K562 (cell line): Measurements from ENCODE around the gene DCAF17. TPM values are rescaled to one million over a fixed set of nuclear protein-coding genes. Genes with fewer than 3 reads are reported as not detected.

ENCODE experiments used
- ARID1B ChIP-seq: fragments of 450-650 bp; IDR thresholded peaks from 2 replicates; pipeline ENCODE4 v1.6.1; 2016; ENCODE audit warnings: antibody characterized with exemption, mild to moderate bottlenecking, inconsistent platforms
- BRF1 ChIP-seq: IDR thresholded peaks from 3 replicates; pipeline ENCODE4 v1.6.1; 2011; ENCODE audit warnings: borderline replicate concordance, mild to moderate bottlenecking; ENCODE audit not compliant: insufficient read length; ENCODE audit errors: extremely low read depth
- CBFA2T3 ChIP-seq: fragments of 450-650 bp; IDR thresholded peaks from 2 replicates; pipeline ENCODE4 v1.6.1; 2017
- EP400 ChIP-seq: fragments of 450-650 bp; IDR thresholded peaks from 2 replicates; pipeline ENCODE4 v1.6.1; 2017; ENCODE audit warnings: antibody characterized with exemption, mild to moderate bottlenecking, moderate library complexity
- FOXP1 ChIP-seq: sonication (generic); formaldehyde crosslinking; IDR thresholded peaks from 2 replicates; pipeline ENCODE4 v1.8.0; 2022; ENCODE audit warnings: mild to moderate bottlenecking, missing genetic modification reagents
- HDAC6 ChIP-seq: IDR thresholded peaks from 2 replicates; pipeline ENCODE4 v1.6.1; 2012; ENCODE audit warnings: low read depth, mild to moderate bottlenecking, control low read depth, inconsistent platforms, low read length, moderate library complexity
- HMG20B ChIP-seq: fragments of 250-450 bp; sonication (Bioruptor Pico); IDR thresholded peaks from 2 replicates; pipeline ENCODE4 v1.5.0; 2021; ENCODE audit warnings: mild to moderate bottlenecking
- HOXB6 ChIP-seq: fragments of 250-450 bp; sonication (Bioruptor Pico); IDR thresholded peaks from 2 replicates; pipeline ENCODE4 v1.5.1; 2022; ENCODE audit warnings: mild to moderate bottlenecking, borderline replicate concordance
- KDM4B ChIP-seq, 2 experiments: fragments of 450-650 bp in 1 of 2; sonication (generic) in 1 of 2; IDR thresholded peaks; 2 replicates each; pipeline ENCODE4 v1.6.1; 2016 to 2017; ENCODE audit warnings: borderline replicate concordance in 2 of 2, antibody characterized with exemption in 1 of 2, low read depth in 1 of 2, mild to moderate bottlenecking in 1 of 2
- KLF10 ChIP-seq: fragments of 250-450 bp; sonication (Bioruptor Pico); IDR thresholded peaks from 2 replicates; pipeline ENCODE4 v1.6.1; 2021; ENCODE audit warnings: matching md5 sums
- LCOR ChIP-seq: sonication (generic); formaldehyde crosslinking; IDR thresholded peaks from 2 replicates; pipeline ENCODE4 v1.8.0; 2022; ENCODE audit warnings: mild to moderate bottlenecking, missing genetic modification reagents
- MED1 ChIP-seq: sonication (generic); formaldehyde crosslinking; IDR thresholded peaks from 2 replicates; pipeline ENCODE4 v1.8.1; 2023; ENCODE audit warnings: missing genetic modification reagents, borderline replicate concordance
- MXI1 ChIP-seq: IDR thresholded peaks from 2 replicates; pipeline ENCODE4 v1.6.1; 2011; ENCODE audit warnings: low read depth, mild to moderate bottlenecking, improper control_type of control experiment, low read length
- NBN ChIP-seq: fragments of 450-650 bp; IDR thresholded peaks from 2 replicates; pipeline ENCODE4 v1.6.1; 2016; ENCODE audit warnings: low read depth, mild to moderate bottlenecking
- NFE2 ChIP-seq: IDR thresholded peaks from 2 replicates; pipeline ENCODE4 v1.6.1; 2014; ENCODE audit warnings: antibody characterized with exemption, low read depth
- NR4A1 ChIP-seq, 2 experiments: fragments of 250-450 bp in 1 of 2; fragments of 450-650 bp in 1 of 2; sonication (Bioruptor Pico) in 1 of 2; IDR thresholded peaks; 2 replicates each; pipeline versions ENCODE4 v1.4.0 to v1.6.1; 2016 to 2020; ENCODE audit warnings: mild to moderate bottlenecking in 2 of 2, missing compliant biosample characterization in 1 of 2, missing genetic modification characterization in 1 of 2, moderate library complexity in 1 of 2
- RFX7 ChIP-seq: fragments of 250-450 bp; sonication (Bioruptor Pico); IDR thresholded peaks from 2 replicates; pipeline ENCODE4 v1.5.1; 2021; ENCODE audit warnings: mild to moderate bottlenecking
- TAL1 ChIP-seq: fragments of 450-650 bp; IDR thresholded peaks from 2 replicates; pipeline ENCODE4 v1.6.1; 2016; ENCODE audit warnings: mild to moderate bottlenecking
- TBL1XR1 ChIP-seq, 2 experiments: IDR thresholded peaks; 2 replicates each; pipeline ENCODE4 v1.6.1; 2012; ENCODE audit warnings: improper control_type of control experiment in 2 of 2, low read length in 2 of 2, mild to moderate bottlenecking in 1 of 2
- TEAD2 ChIP-seq: fragments of 450-650 bp; IDR thresholded peaks from 2 replicates; pipeline ENCODE4 v1.6.1; 2016; ENCODE audit warnings: missing genetic modification characterization, control low read depth, missing compliant biosample characterization
- ZNF316 ChIP-seq: fragments of 450-650 bp; IDR thresholded peaks from 2 replicates; pipeline ENCODE4 v1.6.1; 2016
- ZNF583 ChIP-seq: fragments of 250-450 bp; sonication (Bioruptor Pico); IDR thresholded peaks from 2 replicates; pipeline ENCODE4 v1.4.0; 2020
- ZNF695 ChIP-seq: fragments of 450-650 bp; formaldehyde crosslinking; IDR thresholded peaks from 2 replicates; pipeline ENCODE4 v1.4.0; 2020; ENCODE audit warnings: mild to moderate bottlenecking, moderate library complexity
- ZSCAN29 ChIP-seq: fragments of 450-650 bp; IDR thresholded peaks from 2 replicates; pipeline ENCODE4 v1.6.1; 2017
- polyA plus RNA-seq, 8 experiments: library from polyadenylated mRNA; depleted of rRNA in 4 of 8; stranded (reverse) in 5 of 8; unstranded in 3 of 8; fragments of >200 nt; fragmentation: Nextera tagmentation in 2 of 8; fragmentation: Illumina TruSeq in 1 of 8; extraction: Ambion mirVana in 2 of 8; extraction: Trizol in 1 of 8; gene quantifications; 2 replicates each; pipeline versions ENCODE4 v1.2.1 to v1.2.3, GENCODE V29; 2011 to 2014; ENCODE audit warnings: inconsistent platforms in 1 of 8, missing spikeins in 1 of 8
- total RNA-seq, 7 experiments: library from RNA; depleted of rRNA in 6 of 7; stranded (reverse); fragments of >200 nt in 6 of 7; fragmentation: Illumina TruSeq in 2 of 7; extraction: Trizol in 2 of 7; gene quantifications; 2 replicates each; pipeline versions ENCODE4 v1.2.1 to v1.2.3, GENCODE V29; 2011 to 2021; ENCODE audit warnings: low replicate concordance in 1 of 7
- TF ChIP-seq, protein P1 (sequence below): sonication (generic); formaldehyde crosslinking; IDR thresholded peaks from 2 replicates; pipeline ENCODE4 v1.8.1; 2023; ENCODE audit warnings: missing genetic modification reagents, mild to moderate bottlenecking, borderline replicate concordance
- TF ChIP-seq, protein P2 (sequence below): sonication (generic); formaldehyde crosslinking; IDR thresholded peaks from 2 replicates; pipeline ENCODE4 v1.8.0; 2022; ENCODE audit warnings: mild to moderate bottlenecking, missing genetic modification reagents

DCAF17 gene
- total and polyA plus RNA-seq, 9 of the 15 experiments (the other 6 are each of a cell fraction or from before 2014, with no cell fraction given) = 10.0 to 38.5 (median 27.1) TPM

DNA sequence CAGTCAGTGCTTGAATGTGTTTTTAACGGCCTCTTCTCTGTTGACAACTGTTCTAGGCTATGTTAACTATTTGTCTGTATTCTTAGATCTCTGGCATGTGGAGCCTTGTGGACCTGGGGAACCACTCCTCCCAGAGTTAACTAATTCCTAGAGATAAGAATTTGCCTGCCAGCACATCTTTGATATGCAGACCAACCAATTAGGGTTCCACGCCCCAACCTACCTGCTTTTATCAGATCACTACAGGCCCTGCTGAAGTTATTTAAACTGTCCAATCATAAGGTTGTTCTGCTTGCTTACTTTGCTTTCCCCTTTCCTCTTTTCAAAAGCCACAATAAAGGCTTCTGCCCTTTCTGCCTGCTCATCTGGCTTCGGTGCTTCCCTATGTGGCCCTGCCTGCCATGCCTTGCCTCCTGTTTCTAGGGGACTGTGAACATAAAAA lies 79.7 kb downstream of the DCAF17 start (continued):
- TF ChIP-seq, protein P1, sequence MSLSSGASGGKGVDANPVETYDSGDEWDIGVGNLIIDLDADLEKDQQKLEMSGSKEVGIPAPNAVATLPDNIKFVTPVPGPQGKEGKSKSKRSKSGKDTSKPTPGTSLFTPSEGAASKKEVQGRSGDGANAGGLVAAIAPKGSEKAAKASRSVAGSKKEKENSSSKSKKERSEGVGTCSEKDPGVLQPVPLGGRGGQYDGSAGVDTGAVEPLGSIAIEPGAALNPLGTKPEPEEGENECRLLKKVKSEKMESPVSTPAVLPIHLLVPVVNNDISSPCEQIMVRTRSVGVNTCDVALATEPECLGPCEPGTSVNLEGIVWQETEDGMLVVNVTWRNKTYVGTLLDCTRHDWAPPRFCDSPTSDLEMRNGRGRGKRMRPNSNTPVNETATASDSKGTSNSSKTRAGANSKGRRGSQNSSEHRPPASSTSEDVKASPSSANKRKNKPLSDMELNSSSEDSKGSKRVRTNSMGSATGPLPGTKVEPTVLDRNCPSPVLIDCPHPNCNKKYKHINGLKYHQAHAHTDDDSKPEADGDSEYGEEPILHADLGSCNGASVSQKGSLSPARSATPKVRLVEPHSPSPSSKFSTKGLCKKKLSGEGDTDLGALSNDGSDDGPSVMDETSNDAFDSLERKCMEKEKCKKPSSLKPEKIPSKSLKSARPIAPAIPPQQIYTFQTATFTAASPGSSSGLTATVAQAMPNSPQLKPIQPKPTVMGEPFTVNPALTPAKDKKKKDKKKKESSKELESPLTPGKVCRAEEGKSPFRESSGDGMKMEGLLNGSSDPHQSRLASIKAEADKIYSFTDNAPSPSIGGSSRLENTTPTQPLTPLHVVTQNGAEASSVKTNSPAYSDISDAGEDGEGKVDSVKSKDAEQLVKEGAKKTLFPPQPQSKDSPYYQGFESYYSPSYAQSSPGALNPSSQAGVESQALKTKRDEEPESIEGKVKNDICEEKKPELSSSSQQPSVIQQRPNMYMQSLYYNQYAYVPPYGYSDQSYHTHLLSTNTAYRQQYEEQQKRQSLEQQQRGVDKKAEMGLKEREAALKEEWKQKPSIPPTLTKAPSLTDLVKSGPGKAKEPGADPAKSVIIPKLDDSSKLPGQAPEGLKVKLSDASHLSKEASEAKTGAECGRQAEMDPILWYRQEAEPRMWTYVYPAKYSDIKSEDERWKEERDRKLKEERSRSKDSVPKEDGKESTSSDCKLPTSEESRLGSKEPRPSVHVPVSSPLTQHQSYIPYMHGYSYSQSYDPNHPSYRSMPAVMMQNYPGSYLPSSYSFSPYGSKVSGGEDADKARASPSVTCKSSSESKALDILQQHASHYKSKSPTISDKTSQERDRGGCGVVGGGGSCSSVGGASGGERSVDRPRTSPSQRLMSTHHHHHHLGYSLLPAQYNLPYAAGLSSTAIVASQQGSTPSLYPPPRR (CRISPR knock-in tag) = no peak
- TF ChIP-seq HDAC6 (no peak), ARID1B (peak; percentile 88), KLF10 (no peak), CBFA2T3 (peak; percentile 88), EP400 (peak; percentile 75), ZSCAN29 (no peak), FOXP1 (CRISPR knock-in tag) (no peak), KDM4B (IDR thresholded peaks at IDR 0.05; ENCODE audit: borderline replicate concordance in 2 of 2, low read depth in 1 of 2) (no peak), ZNF583 (no peak), MED1 (no peak), LCOR (CRISPR knock-in tag) (no peak), TEAD2 (tag) (no peak), ZNF695 (CRISPR knock-in tag) (no peak), RFX7 (CRISPR knock-in tag) (no peak), HMG20B (no peak), NFE2 (peak; percentile 69; the same call in 1 of the 2 replicates), MXI1 (no peak), ZNF316 (peak; percentile 33), TBL1XR1 (IDR thresholded peaks at IDR 0.05; ENCODE audit: low read length in 2 of 2) (no peak), NBN (no peak), TAL1 (peak; percentile 78), BRF1 (no peak), HOXB6 (CRISPR knock-in tag) (no peak), NR4A1 (CRISPR knock-in tag; IDR thresholded peaks at IDR 0.05) (no peak), NR4A1 (tag; IDR thresholded peaks at IDR 0.05) (no peak)
- TF ChIP-seq, protein P2, sequence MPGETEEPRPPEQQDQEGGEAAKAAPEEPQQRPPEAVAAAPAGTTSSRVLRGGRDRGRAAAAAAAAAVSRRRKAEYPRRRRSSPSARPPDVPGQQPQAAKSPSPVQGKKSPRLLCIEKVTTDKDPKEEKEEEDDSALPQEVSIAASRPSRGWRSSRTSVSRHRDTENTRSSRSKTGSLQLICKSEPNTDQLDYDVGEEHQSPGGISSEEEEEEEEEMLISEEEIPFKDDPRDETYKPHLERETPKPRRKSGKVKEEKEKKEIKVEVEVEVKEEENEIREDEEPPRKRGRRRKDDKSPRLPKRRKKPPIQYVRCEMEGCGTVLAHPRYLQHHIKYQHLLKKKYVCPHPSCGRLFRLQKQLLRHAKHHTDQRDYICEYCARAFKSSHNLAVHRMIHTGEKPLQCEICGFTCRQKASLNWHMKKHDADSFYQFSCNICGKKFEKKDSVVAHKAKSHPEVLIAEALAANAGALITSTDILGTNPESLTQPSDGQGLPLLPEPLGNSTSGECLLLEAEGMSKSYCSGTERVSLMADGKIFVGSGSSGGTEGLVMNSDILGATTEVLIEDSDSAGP = no peak
